ENCODE data around the gene MLIP.

GRCh38 chr6:54273214-54273820 lies 162.1 kb downstream of the MLIP start:
- TF ChIP-seq CTCF (conservative IDR thresholded peaks at IDR 0.05) (no peak), ZFX (IDR thresholded peaks at IDR 0.05) (no peak)
